Activated B cell treated with CpG ODN at 0.5 μM for 24 hours (primary cell): ENCODE data around the gene CHMP2A. TPM values are rescaled to one million over a fixed set of nuclear protein-coding genes. Genes with fewer than 3 reads are reported as not detected.

Experiments
- ATAC-seq: fragments of 200-7000 bp; cut with Tn5 transposase; one replicate; pipeline ENCODE4 v1.10.0; 2021; ENCODE audit warnings: low read depth, mild to moderate bottlenecking, moderate library complexity
- CTCF ChIA-PET: fragments of 350-600 bp; sonication (Branson Sonifier 250); formaldehyde crosslinking; loops from one replicate; lab custom pipeline; 2021; ENCODE audit warnings: antibody characterized with exemption; lab: Charles Lee
- POLR2A ChIA-PET: fragments of 350-600 bp; sonication (Branson Sonifier 250); formaldehyde crosslinking; loops from one replicate; lab custom pipeline; 2021; ENCODE audit warnings: antibody characterized with exemption; lab: Charles Lee
- DNase-seq: peaks from one replicate; pipeline ENCODE4 v3.0.0; 2022
- H3K27ac Mint-ChIP-seq: one replicate; pipeline ENCODE4 v1.8.0; 2020; ENCODE audit warnings: mixed read lengths
- H3K27me3 Mint-ChIP-seq: one replicate; pipeline ENCODE4 v1.8.0; 2021; ENCODE audit warnings: mixed read lengths
- H3K36me3 Mint-ChIP-seq: one replicate; pipeline ENCODE4 v1.8.0; 2021; ENCODE audit warnings: low read depth, mixed read lengths
- H3K4me1 Mint-ChIP-seq: one replicate; pipeline ENCODE4 v1.8.0; 2021; ENCODE audit warnings: mixed read lengths
- H3K4me3 Mint-ChIP-seq: one replicate; pipeline ENCODE4 v1.8.0; 2020; ENCODE audit warnings: mild to moderate bottlenecking, mixed read lengths
- H3K9me3 Mint-ChIP-seq: one replicate; pipeline ENCODE4 v1.8.0; 2020; ENCODE audit warnings: mixed read lengths
- CTCF ChIP-seq: fragments of 200-600 bp; IDR thresholded peaks from one replicate; pipeline ENCODE4 v1.8.0; 2022; ENCODE audit warnings: antibody characterized with exemption, mild to moderate bottlenecking
- intact Hi-C: fragments of 100-400 bp; cut with micrococcal nuclease; formaldehyde crosslinking; loops from one replicate; pipeline ENCODE4 v1.15.1; 2024
- total RNA-seq: library from RNA; stranded (reverse); gene quantifications from 2 replicates; pipeline ENCODE4 v1.2.3, GENCODE V29; 2022

Gene CHMP2A
- total RNA-seq, 1 donor from 2014 or later: 95.6 TPM

DNA sequence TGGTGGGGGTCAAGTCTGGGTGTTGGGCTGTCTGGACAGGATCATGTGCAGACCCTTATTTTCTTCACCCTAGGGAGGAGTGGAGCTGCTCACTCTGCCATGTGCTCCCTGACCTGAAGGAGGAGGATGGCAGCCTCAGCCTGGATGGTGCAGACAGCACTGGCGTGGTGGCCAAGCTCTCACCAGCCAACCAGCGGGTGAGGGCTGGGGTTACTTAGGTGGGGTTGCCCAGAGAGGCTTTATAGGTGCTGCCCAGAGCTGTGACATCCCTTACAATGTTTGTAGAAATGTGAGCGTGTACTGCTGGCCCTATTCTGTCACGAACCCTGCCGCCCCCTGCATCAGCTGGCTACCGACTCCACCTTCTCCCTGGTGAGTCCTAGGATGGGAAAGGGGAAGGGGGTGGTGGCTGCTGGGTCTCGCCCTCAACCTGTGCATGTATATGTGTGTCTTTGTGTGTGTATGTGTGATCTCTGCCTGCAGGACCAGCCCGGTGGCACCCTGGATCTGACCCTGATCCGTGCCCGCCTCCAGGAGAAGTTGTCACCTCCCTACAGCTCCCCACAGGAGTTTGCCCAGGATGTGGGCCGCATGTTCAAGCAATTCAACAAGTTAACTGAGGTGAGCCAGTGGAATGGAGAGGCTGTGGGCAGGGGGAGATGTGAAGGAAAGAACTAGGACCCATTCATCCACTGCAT is 5.1 kb downstream of the CHMP2A start:
- Mint-ChIP-seq H3K9me3 (no peaks in the 10 kb centered on the region), H3K36me3 (peaks cover 89% of the 10 kb centered on the region), H3K27me3 (no peaks in the 10 kb centered on the region), H3K4me1 (peaks cover 35% of the 10 kb centered on the region), H3K27ac (no peak overlapping the region), H3K4me3 (no peak overlapping the region)
- ATAC-seq (no peak), DNase-seq (no peak)
- ChIA-PET POLR2A (interaction anchor here (0.6 to 1.8 kb wide), 3 partner anchors 9 to 85 kb away, joined by 3 to 6 read pairs (median 3); partner anchors contain the start of gene UBE2M), CTCF (no interaction called here)
- intact Hi-C loops: no loop called here
- TF ChIP-seq CTCF: no peak

DNA sequence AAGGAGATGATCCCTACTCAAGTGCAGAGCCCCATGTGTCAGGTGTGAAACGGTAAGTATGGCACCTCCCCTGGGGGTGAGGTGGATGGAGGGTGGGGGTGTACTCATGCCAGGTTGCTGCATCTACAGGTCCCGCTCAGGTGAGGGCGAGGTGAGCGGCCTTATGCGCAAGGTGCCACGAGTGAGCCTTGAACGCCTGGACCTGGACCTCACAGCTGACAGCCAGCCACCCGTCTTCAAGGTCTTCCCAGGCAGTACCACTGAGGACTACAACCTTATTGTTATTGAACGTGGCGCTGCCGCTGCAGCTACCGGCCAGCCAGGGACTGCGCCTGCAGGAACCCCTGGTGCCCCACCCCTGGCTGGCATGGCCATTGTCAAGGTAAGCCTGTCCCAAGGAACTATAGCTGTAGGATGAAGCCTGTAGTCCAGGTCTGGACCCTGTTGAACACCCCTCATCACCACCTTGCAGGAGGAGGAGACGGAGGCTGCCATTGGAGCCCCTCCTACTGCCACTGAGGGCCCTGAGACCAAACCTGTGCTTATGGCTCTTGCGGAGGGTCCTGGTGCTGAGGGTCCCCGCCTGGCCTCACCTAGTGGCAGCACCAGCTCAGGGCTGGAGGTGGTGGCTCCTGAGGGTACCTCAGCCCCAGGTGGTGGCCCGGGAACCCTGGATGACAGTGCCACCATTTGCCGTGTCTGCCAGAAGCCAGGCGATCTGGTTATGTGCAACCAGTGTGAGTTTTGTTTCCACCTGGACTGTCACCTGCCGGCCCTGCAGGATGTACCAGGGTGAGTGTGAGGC is 5.8 kb downstream of the CHMP2A start:
- POLR2A ChIA-PET: interaction anchor here (1.0 to 1.8 kb wide), 2 partner anchors 9 to 11 kb away, joined by 3 to 6 read pairs; partner anchors contain the start of gene UBE2M
- Mint-ChIP-seq H3K36me3 (peaks cover 85% of the 10 kb centered on the region), H3K4me3 (no peak overlapping the region), H3K9me3 (no peaks in the 10 kb centered on the region), H3K4me1 (peaks cover 27% of the 10 kb centered on the region), H3K27ac (no peak overlapping the region), H3K27me3 (no peaks in the 10 kb centered on the region)
- TF ChIP-seq CTCF: no peak
- CTCF ChIA-PET: no interaction called here
- DNase-seq (no peak), ATAC-seq (no peak)
- intact Hi-C loops: no loop called here

DNA sequence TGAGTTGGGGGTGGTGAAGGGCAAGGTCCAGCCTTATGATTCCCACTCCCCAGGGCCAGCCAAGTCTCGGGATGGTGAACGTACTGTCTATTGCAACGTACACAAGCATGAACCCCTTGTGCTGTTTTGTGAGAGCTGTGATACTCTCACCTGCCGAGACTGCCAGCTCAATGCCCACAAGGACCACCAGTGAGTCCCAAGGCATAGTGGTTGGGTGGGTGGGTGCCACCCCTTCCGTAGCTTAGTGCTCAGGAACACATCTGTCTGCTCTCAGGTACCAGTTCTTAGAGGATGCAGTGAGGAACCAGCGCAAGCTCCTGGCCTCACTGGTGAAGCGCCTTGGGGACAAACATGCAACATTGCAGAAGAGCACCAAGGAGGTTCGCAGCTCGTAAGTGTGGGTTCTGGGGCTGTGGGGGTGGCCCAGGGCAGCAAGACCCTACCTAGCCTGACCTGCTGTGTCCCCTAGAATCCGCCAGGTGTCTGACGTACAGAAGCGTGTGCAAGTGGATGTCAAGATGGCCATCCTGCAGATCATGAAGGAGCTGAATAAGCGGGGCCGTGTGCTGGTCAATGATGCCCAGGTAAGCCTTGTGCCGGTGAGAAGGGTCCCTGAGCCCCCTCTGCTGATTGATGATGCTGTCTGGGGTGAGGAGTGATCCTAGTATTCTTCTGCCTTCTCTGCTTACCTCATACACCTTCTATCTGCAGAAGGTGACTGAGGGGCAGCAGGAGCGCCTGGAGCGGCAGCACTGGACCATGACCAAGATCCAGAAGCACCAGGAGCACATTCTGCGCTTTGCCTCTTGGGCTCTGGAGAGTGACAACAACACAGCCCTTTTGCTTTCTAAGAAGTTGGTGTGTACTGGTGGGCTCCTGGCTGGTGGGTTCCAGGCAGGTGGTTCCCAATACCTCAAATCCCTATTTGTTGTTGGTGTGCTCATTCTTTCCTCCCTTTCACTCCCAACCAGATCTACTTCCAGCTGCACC is 7.3 kb downstream of the CHMP2A start:
- Mint-ChIP-seq H3K9me3 (no peaks in the 10 kb centered on the region), H3K27ac (no peak overlapping the region), H3K4me3 (no peak overlapping the region), H3K4me1 (peaks cover 27% of the 10 kb centered on the region), H3K36me3 (peaks cover 80% of the 10 kb centered on the region), H3K27me3 (peaks cover 7% of the 10 kb centered on the region)
- TF ChIP-seq CTCF: no peak
- no peak for ATAC-seq
- POLR2A ChIA-PET: interaction anchor here (0.7 to 1.0 kb wide), 4 partner anchors 15 to 34 kb away, joined by 3 to 5 read pairs (median 4); partner anchors contain the start of gene ZBTB45
- CTCF ChIA-PET: no interaction called here
- intact Hi-C loops: no loop called here
- DNase-seq: no peak

- intact Hi-C loops: no loop called here
- ChIA-PET POLR2A (interaction anchor here (1.3 to 4.1 kb wide), 3 partner anchors 8 to 26 kb away, joined by 6 to 82 read pairs (median 78); partner anchors contain the start of genes CHMP2A, UBE2M and ZBTB45), CTCF (no interaction called here)
- peaks cover 66% of the 10 kb centered on the region for H3K36me3 Mint-ChIP-seq
- H3K4me3 Mint-ChIP-seq: peak overlapping the region; percentile 91
- DNase-seq (no peak), ATAC-seq (no peak)
- peaks cover 10% of the 10 kb centered on the region for H3K27me3 Mint-ChIP-seq
- peak overlapping the region; percentile 25 for H3K27ac Mint-ChIP-seq
- peaks cover 27% of the 10 kb centered on the region for H3K4me1 Mint-ChIP-seq
- H3K9me3 Mint-ChIP-seq: no peaks in the 10 kb centered on the region
- no peak for TF ChIP-seq CTCF
Observed at GRCh38 chr19:58546019-58546530, 8.8 kb downstream of the CHMP2A start.
